Stimulated activated CD4-positive, alpha-beta T cell treated with anti-CD3 and anti-CD28 coated beads, Interleukin-2, amount 100 ng/mL, for 48 hours (primary cell): ENCODE data around the gene SF1.

Source experiments
- DNase-seq, 2 donors: peaks; one replicate each; pipeline ENCODE4 v3.0.0-alpha.2; 2020

SF1 gene

GRCh38 chr11:64760759-64761420 is 17.5 kb downstream of the SF1 start:
- no peak for DNase-seq

- no peak for DNase-seq
Observed at GRCh38 chr11:64759722-64760719, 18.3 kb downstream of the SF1 start, which contains the start of gene PYGM. Gene PYGM, minus strand, starts transcription at chr11:64759974. Its CDS starts 76 bp downstream, at chr11:64759898.

DNA sequence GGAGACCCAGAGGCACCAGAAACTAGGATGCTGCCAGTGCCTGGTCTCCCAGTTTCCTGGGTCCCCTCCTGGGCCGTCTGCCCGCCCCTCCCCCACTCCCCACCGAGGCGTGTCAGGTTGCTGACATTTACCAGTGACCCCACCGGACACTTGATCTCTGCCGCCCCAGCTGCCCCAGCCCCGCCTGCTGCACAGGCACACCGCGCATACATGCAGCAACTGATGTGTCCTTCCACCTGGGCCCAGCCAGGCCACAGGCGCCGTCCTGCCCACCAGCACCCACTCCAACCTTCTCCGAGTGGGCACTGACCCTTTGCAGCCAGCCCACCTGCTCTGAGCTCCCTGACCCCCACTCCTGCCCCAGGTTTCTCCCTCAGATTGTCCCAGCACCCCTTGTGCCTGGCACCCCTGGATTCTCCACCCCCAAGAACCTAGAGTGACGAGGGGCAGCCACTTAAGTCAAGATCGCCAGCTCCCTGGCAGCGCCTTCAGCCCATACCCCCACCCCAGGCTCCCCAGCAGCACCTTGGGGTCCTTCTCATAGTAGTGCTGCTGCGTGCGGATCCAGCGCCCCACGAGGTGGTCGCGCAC is 19.1 kb downstream of the SF1 start:
- DNase-seq, result no peak

DNA sequence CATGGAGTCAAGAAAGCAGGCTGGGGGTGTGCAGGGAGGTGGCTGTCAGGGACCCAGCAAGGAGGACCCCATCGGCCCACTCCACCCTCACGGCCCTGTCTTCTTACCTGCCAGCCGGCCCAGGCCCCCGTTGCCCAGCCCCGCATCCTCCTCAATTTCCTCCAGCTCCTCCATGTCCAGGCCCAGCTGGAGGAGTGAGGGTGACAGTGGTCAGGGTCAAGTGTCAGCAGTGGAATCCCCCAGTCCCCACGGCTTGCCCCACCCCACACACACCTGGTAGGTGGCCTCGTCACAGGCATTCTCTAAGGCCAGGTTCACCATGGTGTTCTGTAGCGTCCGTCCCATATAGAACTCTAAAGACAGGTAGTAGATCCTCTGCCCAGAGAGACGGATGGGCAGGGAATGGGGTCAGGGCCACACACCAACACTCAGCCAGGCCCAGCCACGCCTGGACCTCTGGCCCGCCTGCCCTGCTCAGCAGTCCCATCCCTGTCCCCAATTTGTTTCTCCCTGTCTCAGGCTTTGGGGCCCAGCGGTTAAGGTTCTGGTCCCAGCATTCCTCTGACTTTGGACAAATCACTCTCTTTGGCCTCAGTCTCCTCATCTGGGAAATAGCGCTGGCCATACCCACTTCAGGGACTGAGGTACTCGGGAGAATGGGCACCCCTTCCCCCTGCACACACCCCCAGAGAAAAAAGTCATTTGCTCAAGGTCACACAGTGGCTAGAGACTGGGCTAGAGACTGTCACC is 19.8 kb downstream of the SF1 start:
- no peak for DNase-seq

DNA sequence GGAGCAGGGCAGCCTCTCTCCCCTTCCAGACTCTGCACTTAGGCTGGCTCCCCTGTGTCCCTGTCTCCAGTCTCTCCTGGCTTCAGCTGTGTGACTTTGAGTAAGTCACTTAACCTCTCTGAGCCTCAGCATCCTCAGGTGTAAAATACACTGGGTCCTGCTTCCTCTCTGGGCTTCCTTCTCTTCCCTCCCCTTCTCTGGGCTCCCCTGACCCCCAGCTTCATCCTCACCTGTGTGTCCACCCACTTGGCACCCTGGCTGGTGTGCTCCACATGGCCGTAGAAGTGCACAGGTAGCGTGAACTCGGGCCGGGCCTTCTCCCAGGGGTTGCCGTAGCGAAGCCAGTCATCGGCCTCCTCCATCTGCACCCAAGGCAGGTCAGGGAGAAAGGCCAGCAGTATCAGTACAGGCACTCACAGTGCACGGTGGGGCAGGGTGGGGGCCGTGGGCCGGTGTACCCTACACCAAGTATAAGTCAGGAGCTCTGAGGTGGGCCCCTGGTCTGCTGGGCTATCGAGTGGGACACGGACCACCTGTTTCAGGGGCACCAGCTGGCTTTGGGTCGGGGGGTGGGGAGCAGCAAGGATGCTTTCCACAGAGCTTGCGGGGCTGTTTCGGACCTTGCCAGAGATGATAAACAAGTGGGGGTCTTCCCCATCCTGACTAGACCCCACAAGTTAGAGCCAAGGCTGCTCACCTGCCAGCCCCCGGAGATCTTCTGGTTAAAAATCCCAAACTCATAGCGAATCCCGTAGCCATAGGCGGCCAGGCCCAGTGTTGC is 20.6 kb downstream of the SF1 start:
- no peak for DNase-seq

DNA sequence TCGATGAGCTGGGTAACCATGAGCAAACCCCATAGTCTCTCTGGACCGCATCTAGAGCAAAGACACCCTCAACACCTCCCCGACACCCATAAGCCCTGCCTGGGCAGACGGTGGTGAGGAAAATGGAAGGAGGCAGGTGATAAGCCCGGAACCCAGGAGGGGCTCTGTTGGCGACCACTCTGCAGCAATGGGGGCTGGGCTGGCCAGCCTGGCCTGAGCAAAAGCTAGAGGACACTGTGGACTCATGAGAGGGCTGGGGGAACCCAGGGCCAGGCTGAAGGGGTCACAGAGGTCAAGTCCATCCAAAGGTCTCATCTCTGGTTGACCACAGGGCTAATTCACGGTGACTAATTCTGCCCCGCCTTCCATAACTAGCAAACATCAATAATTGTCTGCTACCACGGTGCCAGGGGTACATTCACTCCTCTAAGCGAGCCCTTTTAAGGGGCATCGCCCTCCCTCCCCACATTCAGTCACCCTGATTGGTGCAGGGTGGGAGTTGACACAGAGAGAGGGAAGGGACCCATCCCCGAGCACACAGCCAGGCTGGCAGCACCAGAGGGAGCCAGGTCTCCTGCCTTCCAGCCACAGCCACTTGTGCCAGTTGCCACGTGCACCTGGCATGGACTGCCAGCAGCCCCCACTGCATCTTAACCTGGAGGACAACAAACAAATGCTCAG is 22.5 kb downstream of the SF1 start:
- no peak for DNase-seq

- no peak for DNase-seq
Observed at GRCh38 chr11:64754919-64755662, 23.3 kb downstream of the SF1 start.

GRCh38 chr11:64754124-64754918 is 24.0 kb downstream of the SF1 start:
- no peak for DNase-seq

- DNase-seq, result no peak
Observed at GRCh38 chr11:64753380-64754123, 24.8 kb downstream of the SF1 start.

DNA sequence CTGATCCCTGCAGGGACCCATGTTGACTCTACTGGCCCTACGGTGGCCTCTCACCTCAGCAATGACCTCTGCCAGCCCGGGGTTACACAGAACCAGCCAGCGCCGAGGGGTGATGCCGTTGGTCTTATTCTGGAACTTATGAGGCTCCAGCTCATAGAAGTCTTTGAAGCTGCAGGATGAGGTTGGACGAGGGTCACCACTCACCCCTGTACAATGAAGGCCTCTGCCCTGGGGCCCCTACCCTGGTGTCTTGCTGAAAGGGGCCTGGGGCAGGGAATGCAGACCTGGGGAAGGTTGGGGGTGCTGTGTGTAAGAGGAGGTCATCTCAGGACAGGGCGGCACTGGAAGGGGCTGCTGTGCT is 25.3 kb downstream of the SF1 start:
- no peak for DNase-seq

GRCh38 chr11:64752175-64752970 is 26.0 kb downstream of the SF1 start:
- no peak for DNase-seq

GRCh38 chr11:64751580-64751979 is 26.8 kb downstream of the SF1 start:
- DNase-seq, result no peak

DNA sequence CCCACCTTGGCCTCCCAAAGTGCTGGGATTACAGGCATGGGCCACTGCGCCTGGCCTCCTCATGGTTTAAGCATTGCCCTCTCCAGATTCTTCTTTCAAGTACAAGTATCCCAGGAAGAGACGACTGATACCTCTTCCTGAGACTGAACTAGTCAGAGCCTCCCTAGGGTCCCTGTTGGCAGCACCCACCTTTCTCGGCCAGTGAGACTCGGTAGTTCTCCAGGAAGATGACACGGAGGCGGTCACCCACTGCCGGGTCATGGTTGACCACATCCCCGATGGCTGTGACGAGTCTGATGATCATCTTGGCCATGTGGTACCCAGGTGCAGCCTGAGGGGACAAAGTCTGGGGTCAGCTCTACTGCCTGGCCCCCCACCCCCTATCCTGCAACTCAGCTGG is 27.2 kb downstream of the SF1 start:
- DNase-seq, result no peak

DNA sequence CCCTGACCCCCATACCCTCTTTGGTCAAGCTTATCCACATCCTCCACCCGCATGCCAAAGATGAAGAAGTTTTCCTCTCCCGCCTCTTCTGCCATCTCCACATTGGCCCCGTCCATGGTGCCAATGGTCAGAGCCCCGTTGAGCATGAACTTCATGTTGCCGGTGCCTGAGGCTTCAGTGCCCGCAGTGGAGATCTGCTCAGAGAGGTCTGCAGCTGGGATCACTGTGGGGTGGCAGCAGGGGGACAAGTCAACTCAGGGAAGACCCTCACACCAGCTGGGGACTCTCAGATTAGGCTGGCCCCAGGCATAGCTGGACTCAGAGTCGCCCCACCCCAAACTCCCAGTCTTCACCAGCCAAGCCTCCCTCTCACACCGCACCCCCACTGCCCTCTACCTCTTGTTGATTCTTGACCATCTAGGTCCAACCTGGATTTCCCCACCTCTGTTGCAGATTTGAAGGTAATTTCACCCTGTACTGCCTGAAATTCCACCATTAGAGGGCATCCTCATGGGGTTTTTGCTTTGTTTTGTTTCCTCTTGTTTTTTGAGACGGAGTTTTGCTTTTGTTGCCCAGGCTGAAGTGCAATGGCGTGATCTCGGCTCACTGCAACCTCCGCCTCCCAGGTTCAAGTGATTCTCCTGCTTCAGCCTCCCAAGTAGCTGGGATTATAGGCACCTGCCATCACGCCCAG is 27.8 kb downstream of the SF1 start:
- no peak for DNase-seq

DNA sequence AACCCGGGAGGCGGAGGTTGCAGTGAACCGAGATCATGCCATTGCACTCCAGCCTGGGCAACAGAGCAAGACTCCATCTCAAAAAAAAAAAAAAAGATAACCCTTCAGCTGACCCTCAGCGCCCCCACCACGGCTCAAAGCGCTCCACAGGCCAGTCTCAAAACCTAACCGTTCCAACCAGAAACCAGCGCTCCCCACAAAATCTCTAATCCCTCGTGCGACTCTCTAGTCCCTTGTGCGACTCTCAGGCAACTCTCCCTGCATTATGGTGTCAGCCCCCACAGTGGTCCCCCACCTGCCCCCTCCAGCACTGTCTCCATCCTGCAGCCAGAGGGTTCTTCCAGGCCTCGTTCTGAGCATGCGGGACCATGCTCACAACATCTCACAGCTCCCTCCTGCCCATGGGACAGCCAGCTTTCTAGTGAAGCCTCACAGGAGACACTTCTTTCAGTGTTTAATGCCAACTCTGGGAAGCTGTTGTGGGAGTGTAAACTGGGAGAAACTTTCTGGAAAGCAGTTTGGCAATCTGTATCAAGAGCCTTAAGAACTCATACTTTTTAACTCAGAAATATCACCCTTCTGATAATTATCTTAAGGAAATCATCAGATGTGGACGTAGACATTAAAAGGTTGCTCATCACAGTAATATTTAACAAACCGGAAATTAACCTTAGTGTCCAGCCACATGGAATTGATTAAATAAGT is 30.2 kb downstream of the SF1 start:
- no peak for DNase-seq

DNA sequence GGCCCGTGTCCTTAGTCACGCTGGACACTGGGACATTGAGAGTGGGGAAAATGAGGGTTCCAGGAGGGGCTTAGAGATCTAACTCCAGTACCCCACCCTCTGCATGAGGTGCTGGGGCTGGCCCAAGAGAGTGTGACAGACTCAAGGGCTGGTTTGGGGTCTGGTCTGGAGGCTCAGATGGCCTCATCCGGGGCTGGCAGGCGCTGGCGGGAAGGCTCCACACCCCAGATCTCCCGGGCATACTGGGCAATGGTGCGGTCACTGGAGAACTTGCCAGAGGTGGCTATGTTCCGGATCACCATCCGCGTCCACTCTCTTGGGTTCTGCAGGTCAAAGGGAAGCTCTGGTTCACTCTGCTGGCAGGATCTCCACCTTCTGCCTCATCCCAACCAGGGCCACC is 31.9 kb downstream of the SF1 start:
- DNase-seq, result no peak
